Neuronal stem cell (in vitro differentiated cells): ENCODE data around the gene SERF1B.
"Not testable (repeated sequence)": the region's sequence is repeated elsewhere in the genome, so short reads cannot be mapped to it uniquely, and the experiment has no call there.

ENCODE experiments used
- DNase-seq: peaks from one replicate; pipeline ENCODE4 v3.0.0-alpha.2; 2013; ENCODE audit warnings: low spot score
- H2AFZ ChIP-seq: one replicate; pipeline ENCODE4 v1.6.1; 2013; ENCODE audit warnings: mild to moderate bottlenecking, low read length, inconsistent platforms
- H2AK5ac ChIP-seq: 2 replicates; pipeline ENCODE4 v1.6.1; 2013; ENCODE audit warnings: low read depth, mild to moderate bottlenecking, inconsistent platforms, low read length, moderate library complexity, mixed read lengths
- H2BK120ac ChIP-seq: 2 replicates; pipeline ENCODE4 v1.6.1; 2013; ENCODE audit warnings: low read depth, mild to moderate bottlenecking, inconsistent platforms, low read length, moderate library complexity, mixed read lengths
- H2BK12ac ChIP-seq: one replicate; pipeline ENCODE4 v1.6.1; 2013; ENCODE audit warnings: low read length, inconsistent platforms
- H2BK15ac ChIP-seq: 2 replicates; pipeline ENCODE4 v1.6.1; 2013; ENCODE audit warnings: mild to moderate bottlenecking, low read length, inconsistent platforms, mixed read lengths
- H2BK5ac ChIP-seq: one replicate; pipeline ENCODE4 v1.6.1; 2013; ENCODE audit warnings: inconsistent platforms, mild to moderate bottlenecking, low read length, moderate library complexity
- H3K14ac ChIP-seq: one replicate; pipeline ENCODE4 v1.6.1; 2013; ENCODE audit warnings: low read length, inconsistent platforms
- H3K18ac ChIP-seq: 2 replicates; pipeline ENCODE4 v1.6.1; 2013; ENCODE audit warnings: low read length, inconsistent platforms
- H3K23ac ChIP-seq: 2 replicates; pipeline ENCODE4 v1.6.1; 2013; ENCODE audit warnings: low read depth, mild to moderate bottlenecking, mixed read lengths, low read length, inconsistent platforms; ENCODE audit not compliant: poor library complexity
- H3K27ac ChIP-seq: replicated peaks from 3 replicates; pipeline ENCODE4 v1.5.1; 2013; ENCODE audit warnings: low read length, inconsistent platforms
- H3K27me3 ChIP-seq, 3 experiments: 2 replicates each; pipeline ENCODE4 v1.6.1; 2013; ENCODE audit warnings: low read length in 3 of 3, mild to moderate bottlenecking in 2 of 3, inconsistent platforms in 1 of 3, low read depth in 1 of 3, mixed read lengths in 1 of 3, moderate library complexity in 1 of 3; ENCODE audit not compliant: control insufficient read depth in 3 of 3, insufficient read depth in 3 of 3
- H3K36me3 ChIP-seq, 2 donors: replicated peaks in 1 of 2; 2 replicates each; pipeline ENCODE4 v1.6.1; 2013; ENCODE audit warnings: low read length in 2 of 2; ENCODE audit not compliant: control insufficient read depth in 2 of 2, insufficient read depth in 2 of 2
- H3K4ac ChIP-seq: 2 replicates; pipeline ENCODE4 v1.6.1; 2013; ENCODE audit warnings: inconsistent platforms, mild to moderate bottlenecking, low read length, moderate library complexity
- H3K4me1 ChIP-seq, 2 donors: 1 replicate in 1 of 2; 2 replicates in 1 of 2; pipeline ENCODE4 v1.6.1; 2013; ENCODE audit warnings: low read length in 2 of 2, low read depth in 1 of 2; ENCODE audit not compliant: control insufficient read depth in 2 of 2, insufficient read depth in 1 of 2
- H3K4me2 ChIP-seq: one replicate; pipeline ENCODE4 v1.6.1; 2013; ENCODE audit warnings: mild to moderate bottlenecking, low read length, inconsistent platforms; ENCODE audit not compliant: insufficient read depth, poor library complexity, severe bottlenecking
- H3K4me3 ChIP-seq, 2 donors: 2 replicates each; pipeline ENCODE4 v1.5.1; 2013; ENCODE audit warnings: low read length in 2 of 2, mild to moderate bottlenecking in 2 of 2, inconsistent platforms in 1 of 2, moderate library complexity in 1 of 2
- H3K79me1 ChIP-seq: one replicate; pipeline ENCODE4 v1.6.1; 2013; ENCODE audit warnings: low read depth, mild to moderate bottlenecking, inconsistent platforms, low read length, moderate library complexity
- H3K9ac ChIP-seq: one replicate; pipeline ENCODE4 v1.6.1; 2013; ENCODE audit warnings: mild to moderate bottlenecking, low read depth, low read length, inconsistent platforms; ENCODE audit not compliant: poor library complexity
- H3K9me3 ChIP-seq, 2 donors: replicated peaks in 1 of 2; 2 replicates each; pipeline versions ENCODE3 to v1.6.1; 2013; ENCODE audit warnings: low read length in 2 of 2, mild to moderate bottlenecking in 2 of 2, inconsistent platforms in 1 of 2, low read depth in 1 of 2, mixed read lengths in 1 of 2, moderate library complexity in 1 of 2; ENCODE audit not compliant: control insufficient read depth in 2 of 2, insufficient read depth in 1 of 2
- H4K8ac ChIP-seq: one replicate; pipeline ENCODE4 v1.6.1; 2013; ENCODE audit warnings: low read depth, mild to moderate bottlenecking, inconsistent platforms, low read length, moderate library complexity
- H4K91ac ChIP-seq: one replicate; pipeline ENCODE4 v1.6.1; 2013; ENCODE audit warnings: low read length, low read depth, mild to moderate bottlenecking, inconsistent platforms; ENCODE audit not compliant: poor library complexity
- WGBS, 2 donors: extraction: QIAGEN DNeasy Blood & Tissue Kit; methylation state at CpG; one replicate each; pipeline ENCODE4 v1.1.7; 2013; ENCODE audit warnings: missing lambda C conversion rate in 2 of 2, mixed read lengths in 1 of 2; ENCODE audit not compliant: insufficient read length in 2 of 2, insufficient replicate concordance in 1 of 2; ENCODE audit errors: extremely low coverage in 2 of 2; 5-methylcytosine and 5-hydroxymethylcytosine counted together

Gene SERF1B

DNA sequence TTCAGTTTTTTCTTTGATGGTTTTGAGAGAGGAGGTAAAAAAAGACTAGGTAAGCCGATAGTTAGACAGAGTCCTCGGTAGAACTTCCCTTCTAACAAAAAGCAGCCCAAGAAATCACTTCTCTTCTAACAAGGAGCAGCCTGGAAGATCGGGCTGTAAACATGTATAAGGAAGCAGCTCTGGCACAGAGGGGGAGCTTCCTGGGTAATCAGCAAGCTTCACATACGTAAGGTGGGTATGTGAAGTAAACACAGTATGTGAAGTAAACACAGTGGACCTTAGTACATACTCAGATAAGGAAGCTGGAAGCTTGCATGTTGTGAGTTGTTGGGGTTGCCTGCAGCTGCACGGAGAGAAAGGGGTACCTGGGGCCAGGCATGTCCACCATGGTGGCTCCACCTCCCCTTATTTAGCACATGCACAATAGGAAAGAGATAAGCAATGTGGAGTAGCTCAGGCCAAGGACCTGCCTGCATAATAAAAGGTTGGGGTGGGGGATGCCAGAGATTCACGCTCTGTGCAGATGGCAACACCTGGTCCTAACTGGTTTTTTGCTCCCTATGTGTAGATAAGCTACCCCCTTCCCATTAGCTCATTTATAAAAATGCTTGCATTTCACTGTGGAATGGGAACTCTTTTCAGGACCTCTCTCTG lies 31.4 kb downstream of the SERF1B start:
- WGBS, 2 donors: no CpG with 5 or more reads among the region's 6 CpGs
- not testable (repeated sequence) for H3K79me1 ChIP-seq, H3K18ac ChIP-seq

DNA sequence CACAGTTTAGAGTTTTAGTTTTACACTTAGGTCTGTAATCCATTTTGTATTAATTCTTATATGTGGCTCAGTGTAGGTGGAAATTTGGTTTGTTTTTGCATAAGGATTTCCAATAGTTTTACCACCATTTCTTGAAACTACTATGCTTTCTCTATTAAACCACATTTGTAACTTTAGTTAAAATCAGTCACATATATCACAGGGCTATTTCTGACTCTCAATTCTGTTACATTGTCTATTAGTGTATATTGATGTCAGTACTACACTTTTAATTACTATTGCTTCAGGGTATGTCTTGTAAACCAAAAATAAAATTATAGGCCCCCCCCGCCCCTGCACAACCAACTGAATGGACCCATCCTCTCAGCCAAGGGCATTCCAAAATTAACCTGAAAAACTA lies 32.1 kb downstream of the SERF1B start:
- not testable (repeated sequence) for H2BK12ac ChIP-seq, H2AK5ac ChIP-seq, H2BK5ac ChIP-seq, H3K27ac ChIP-seq, H3K36me3 ChIP-seq, H3K9me3 ChIP-seq, H2AFZ ChIP-seq, H3K4me2 ChIP-seq, H3K18ac ChIP-seq, DNase-seq, H4K91ac ChIP-seq, H3K79me1 ChIP-seq, H3K4ac ChIP-seq, H3K4me3 ChIP-seq, H4K8ac ChIP-seq, H2BK120ac ChIP-seq, H3K4me1 ChIP-seq, H2BK15ac ChIP-seq, H3K14ac ChIP-seq, H3K9ac ChIP-seq, H3K23ac ChIP-seq, H3K27me3 ChIP-seq
- no CpG with 5 or more reads among the region's 1 CpG for WGBS, 2 donors

More for the DNA sequence above, 31.4 kb downstream of the SERF1B start:
- not testable (repeated sequence) for H4K91ac ChIP-seq, H3K36me3 ChIP-seq, H3K4me1 ChIP-seq, H3K4ac ChIP-seq, H3K9ac ChIP-seq, H2BK12ac ChIP-seq, H3K23ac ChIP-seq, H3K27ac ChIP-seq, H2BK5ac ChIP-seq, H4K8ac ChIP-seq, H2AFZ ChIP-seq, H3K27me3 ChIP-seq, H2AK5ac ChIP-seq, H3K4me2 ChIP-seq, H3K4me3 ChIP-seq, H2BK15ac ChIP-seq, H3K9me3 ChIP-seq, DNase-seq, H2BK120ac ChIP-seq, H3K14ac ChIP-seq

DNA sequence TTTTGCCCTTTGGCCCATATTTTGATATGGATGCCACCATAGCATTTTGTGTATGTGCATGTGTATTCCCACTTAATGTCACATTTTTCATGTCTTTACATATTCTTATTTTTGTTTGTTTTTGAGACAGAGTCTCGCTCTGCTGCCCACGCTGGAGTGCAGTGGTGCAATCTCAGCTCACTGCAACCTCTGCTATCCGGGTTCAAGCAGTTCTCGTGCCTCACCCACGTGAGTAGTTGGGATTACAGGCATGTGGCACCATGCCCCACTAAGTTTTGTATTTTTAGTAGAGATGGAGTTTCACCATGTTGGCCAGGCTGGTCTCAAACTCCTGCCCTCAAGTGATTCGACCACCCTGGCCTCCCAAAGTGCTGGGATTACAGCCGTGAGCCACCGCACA lies 52.6 kb downstream of the SERF1B start:
- H3K4me1 ChIP-seq, H3K9me3 ChIP-seq: not testable (repeated sequence)
- WGBS, 2 donors: no CpG with 5 or more reads among the region's 8 CpGs

DNA sequence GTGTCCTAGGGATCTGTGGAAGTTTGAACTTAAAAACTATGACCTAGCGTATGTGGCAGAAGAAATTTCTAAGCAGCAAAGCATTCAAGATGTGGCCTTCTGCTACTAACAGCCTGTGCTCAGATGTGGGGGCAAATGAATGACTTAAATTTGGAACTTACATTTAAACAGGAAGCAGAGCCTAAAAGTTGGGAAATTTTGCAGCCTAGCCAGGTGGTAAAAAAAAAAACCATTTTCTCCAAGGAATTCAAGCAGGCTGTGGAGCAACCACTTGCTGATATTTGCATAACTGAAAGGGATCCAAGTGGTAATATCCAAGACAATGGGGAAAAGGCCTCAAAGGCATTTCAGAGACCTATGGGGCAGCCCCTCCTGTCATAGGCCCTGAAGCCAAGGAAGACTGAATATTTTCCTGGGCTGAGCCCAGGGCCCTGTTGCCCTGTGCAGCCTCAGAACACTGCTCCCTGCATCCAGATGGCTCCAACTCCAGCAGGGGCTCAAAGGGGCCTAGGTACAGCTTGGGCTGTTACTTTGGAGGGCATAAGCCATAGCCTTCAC lies 63.9 kb downstream of the SERF1B start:
- not testable (repeated sequence) for H3K4me3 ChIP-seq, H3K9me3 ChIP-seq, H2BK120ac ChIP-seq, H3K9ac ChIP-seq, H3K27me3 ChIP-seq, H3K4ac ChIP-seq, H3K4me1 ChIP-seq, H3K27ac ChIP-seq, H4K8ac ChIP-seq, H3K36me3 ChIP-seq, H2AK5ac ChIP-seq, H3K14ac ChIP-seq, H2BK15ac ChIP-seq, H3K18ac ChIP-seq, H2AFZ ChIP-seq, H4K91ac ChIP-seq, DNase-seq, H2BK5ac ChIP-seq, H3K23ac ChIP-seq, H3K4me2 ChIP-seq, H2BK12ac ChIP-seq, H3K79me1 ChIP-seq
- no CpG with 5 or more reads among the region's 1 CpG for WGBS, 2 donors

More for the DNA sequence above, 52.6 kb downstream of the SERF1B start:
- H2BK12ac ChIP-seq, H3K14ac ChIP-seq, H2BK15ac ChIP-seq, H3K27ac ChIP-seq, H3K4ac ChIP-seq, H3K18ac ChIP-seq, H3K4me3 ChIP-seq, H3K9ac ChIP-seq, H4K91ac ChIP-seq, H2AFZ ChIP-seq, H3K79me1 ChIP-seq, H3K27me3 ChIP-seq, H3K4me2 ChIP-seq, H2AK5ac ChIP-seq, H2BK5ac ChIP-seq, H3K36me3 ChIP-seq, H3K23ac ChIP-seq, H4K8ac ChIP-seq, H2BK120ac ChIP-seq, DNase-seq: not testable (repeated sequence)
